Right cardiac atrium (tissue), 5 donors: Measurements from ENCODE around the gene TNFAIP8. TPM values are rescaled to one million over a fixed set of nuclear protein-coding genes. Genes with fewer than 3 reads are reported as not detected.
A peak's percentile ranks its signal among the peaks of the same experiment; 100 is the strongest.

Source experiments
- ATAC-seq, 2 donors: fragments of 200-7000 bp; cut with Tn5 transposase; one replicate each; pipeline versions ENCODE4 v1.8.0 to v1.9.1; 2020; ENCODE audit warnings: moderate library complexity in 2 of 2, mild to moderate bottlenecking in 1 of 2
- DNase-seq, 3 donors: peaks; one replicate each; pipeline ENCODE4 v3.0.0-alpha.2; 2020
- H3K27ac ChIP-seq: one replicate; pipeline ENCODE4 v1.5.1; 2013; ENCODE audit warnings: mild to moderate bottlenecking, low read length, control low read depth, moderate library complexity
- H3K27me3 ChIP-seq: one replicate; pipeline ENCODE4 v1.6.1; 2013; ENCODE audit not compliant: control insufficient read depth, insufficient read depth
- H3K4me1 ChIP-seq: one replicate; pipeline ENCODE4 v1.6.1; 2013; ENCODE audit warnings: low read length; ENCODE audit not compliant: control insufficient read depth, insufficient read depth
- H3K4me3 ChIP-seq: one replicate; pipeline ENCODE4 v1.5.1; 2013; ENCODE audit warnings: low read length, control low read depth
- H3K9me3 ChIP-seq: one replicate; pipeline ENCODE4 v1.6.1; 2013; ENCODE audit warnings: low read length; ENCODE audit not compliant: control insufficient read depth
- WGBS: extraction: QIAGEN DNeasy Blood & Tissue Kit; methylation state at CpG from one replicate; pipeline ENCODE4 v1.1.7; 2013; 5-methylcytosine and 5-hydroxymethylcytosine counted together
- intact Hi-C, 4 donors: fragments of 100-400 bp; cut with DNase I; formaldehyde crosslinking; loops; one replicate each; pipeline versions ENCODE4 v1.11.0 to v1.14.0; 2022 to 2023
- polyA plus RNA-seq: library from polyadenylated mRNA; stranded (reverse); fragments of 200-250 nt; gene quantifications from one replicate; pipeline ENCODE4 v1.2.3, GENCODE V29; 2013
- total RNA-seq, 4 donors: library from RNA; stranded (reverse); fragmentation: NEBNext Ultra II Directional; extraction: Animal tissue kit (Norgen Biotek cat#: 25700); gene quantifications; one replicate each; pipeline ENCODE4 v1.2.1, GENCODE V29; 2021
- donor health status: healthy with polysubstance abuse.
- donor health status: DM: no; HTN: yes; CAD: no.
- donor health status: DM: no; HTN: no; CAD: no.
- donor health status: DM: no; HTN: yes; CAD: no; lungs with severe emphysema.
- donor health status: DM: yes; HTN: yes; CAD: no.

TNFAIP8 gene
- total and polyA plus RNA-seq, 5 donors = 2.7 to 5.9 (median 4.4) TPM

DNA sequence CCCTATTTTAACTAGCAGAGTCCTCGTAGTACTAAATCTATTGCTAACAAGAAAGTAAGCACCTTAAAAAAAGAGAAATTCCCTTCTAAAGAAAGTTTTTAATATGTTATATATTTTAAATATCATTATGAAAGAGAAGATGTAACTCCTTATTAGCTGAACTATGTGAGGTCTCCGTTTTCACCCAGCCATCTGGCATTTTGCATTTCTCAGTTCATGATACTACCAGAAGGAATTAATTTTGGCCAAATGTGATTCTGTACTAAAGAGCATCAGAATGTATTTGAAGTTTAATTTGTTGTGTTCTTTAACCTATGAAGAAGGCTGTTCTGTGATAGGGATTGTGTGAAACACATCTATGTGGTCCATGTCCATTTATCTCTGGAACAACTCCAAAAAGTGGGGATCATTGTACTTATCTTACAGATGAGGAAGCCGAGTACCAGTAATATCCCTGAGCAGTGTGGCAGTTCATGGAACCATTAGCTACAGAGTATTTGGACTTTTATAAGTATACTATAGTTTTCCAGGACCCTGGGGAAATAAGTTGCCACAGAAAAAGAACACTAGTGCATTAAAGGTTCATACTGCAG, 29.8 kb downstream of the TNFAIP8 start:
- Histone ChIP-seq H3K9me3 (no peaks in the 10 kb centered on the region), H3K4me3 (no peak overlapping the region), H3K27me3 (no peaks in the 10 kb centered on the region), H3K27ac (no peak overlapping the region), H3K4me1 (peaks cover 3% of the 10 kb centered on the region)
- WGBS = 86% methylated on average over 3 of the region's 3 CpGs
- DNase-seq (no peak), ATAC-seq (no peak)
- intact Hi-C loops = no loop called here

DNA sequence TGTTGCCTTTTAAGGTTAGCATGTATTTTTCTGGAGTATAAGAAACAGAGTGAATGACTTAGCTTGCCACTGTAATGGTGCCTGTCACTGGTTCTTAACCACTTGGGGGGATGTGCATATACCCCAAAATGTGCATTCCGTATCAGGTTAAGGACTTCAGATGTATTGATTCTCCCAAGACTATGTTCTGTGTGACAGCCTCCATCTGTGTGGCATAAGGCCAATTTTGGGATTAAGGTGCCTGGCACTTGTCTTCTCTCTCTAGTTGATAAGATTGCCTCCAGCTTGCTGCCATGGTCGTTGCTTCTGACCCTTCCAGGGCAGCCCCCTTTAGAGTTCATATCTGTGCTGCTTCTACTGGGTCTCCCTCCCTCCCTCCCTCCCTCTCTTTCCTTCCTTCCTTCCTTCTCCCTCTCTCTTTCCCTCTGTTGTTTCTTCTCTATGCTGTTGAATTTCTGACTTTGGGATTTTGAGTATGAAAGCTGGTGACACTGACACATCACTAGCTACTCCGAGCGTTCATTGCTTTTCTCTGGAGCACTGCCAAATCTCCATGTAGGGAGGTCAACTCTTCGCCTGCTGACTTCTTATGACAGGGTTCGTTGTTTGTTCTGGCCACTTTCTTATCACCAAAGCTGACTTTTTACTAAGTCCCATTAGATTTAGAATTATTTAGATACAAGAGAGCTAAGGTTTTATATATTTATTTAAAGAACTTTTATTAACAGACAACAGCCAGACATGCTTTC, 31.0 kb downstream of the TNFAIP8 start:
- peaks cover 3% of the 10 kb centered on the region for H3K4me1 ChIP-seq
- ATAC-seq = peak; percentile 83 to 87

GRCh38 chr5:119387945-119388618, 32.3 kb downstream of the TNFAIP8 start:
- Histone ChIP-seq H3K4me3 (no peak overlapping the region), H3K27me3 (no peaks in the 10 kb centered on the region), H3K9me3 (no peaks in the 10 kb centered on the region), H3K4me1 (peaks cover 3% of the 10 kb centered on the region), H3K27ac (no peak overlapping the region)
- WGBS = 81% methylated on average over 2 of the region's 2 CpGs
- DNase-seq (no peak), ATAC-seq (no peak)
- intact Hi-C loops = no loop called here

More for the DNA sequence above, 31.0 kb downstream of the TNFAIP8 start:
- 16% methylated on average over 6 of the region's 6 CpGs for WGBS
- DNase-seq = peak in 1 of 3 donors; percentile 26
- Histone ChIP-seq H3K27me3 (no peaks in the 10 kb centered on the region), H3K4me3 (no peak overlapping the region), H3K27ac (no peak overlapping the region), H3K9me3 (no peaks in the 10 kb centered on the region)
- intact Hi-C loops = no loop called here

- H3K4me3 ChIP-seq = no peak overlapping the region
- 95% methylated on average over 5 of the region's 5 CpGs for WGBS
- DNase-seq = no peak
- H3K27ac ChIP-seq = no peak overlapping the region
- ATAC-seq = no peak
- H3K9me3 ChIP-seq = no peaks in the 10 kb centered on the region
- H3K4me1 ChIP-seq = peaks cover 3% of the 10 kb centered on the region
- H3K27me3 ChIP-seq = no peaks in the 10 kb centered on the region
- intact Hi-C loops = no loop called here
Observed at GRCh38 chr5:119388619-119389190, 32.9 kb downstream of the TNFAIP8 start.

GRCh38 chr5:119389288-119390030, 33.6 kb downstream of the TNFAIP8 start:
- 62% methylated on average over 3 of the region's 3 CpGs for WGBS
- H3K4me3 ChIP-seq = no peak overlapping the region
- H3K27ac ChIP-seq = no peak overlapping the region
- intact Hi-C loops = no loop called here
- no peaks in the 10 kb centered on the region for H3K27me3 ChIP-seq
- ATAC-seq = no peak
- H3K4me1 ChIP-seq = peaks cover 3% of the 10 kb centered on the region
- no peaks in the 10 kb centered on the region for H3K9me3 ChIP-seq
- no peak for DNase-seq

GRCh38 chr5:119390404-119390803, 34.6 kb downstream of the TNFAIP8 start:
- DNase-seq (no peak), ATAC-seq (no peak)
- intact Hi-C loops = no loop called here
- H3K9me3 ChIP-seq = no peaks in the 10 kb centered on the region
- no peak overlapping the region for H3K27ac ChIP-seq
- WGBS = 82% methylated on average over 2 of the region's 2 CpGs
- H3K4me3 ChIP-seq = no peak overlapping the region
- peaks cover 3% of the 10 kb centered on the region for H3K4me1 ChIP-seq
- H3K27me3 ChIP-seq = no peaks in the 10 kb centered on the region

DNA sequence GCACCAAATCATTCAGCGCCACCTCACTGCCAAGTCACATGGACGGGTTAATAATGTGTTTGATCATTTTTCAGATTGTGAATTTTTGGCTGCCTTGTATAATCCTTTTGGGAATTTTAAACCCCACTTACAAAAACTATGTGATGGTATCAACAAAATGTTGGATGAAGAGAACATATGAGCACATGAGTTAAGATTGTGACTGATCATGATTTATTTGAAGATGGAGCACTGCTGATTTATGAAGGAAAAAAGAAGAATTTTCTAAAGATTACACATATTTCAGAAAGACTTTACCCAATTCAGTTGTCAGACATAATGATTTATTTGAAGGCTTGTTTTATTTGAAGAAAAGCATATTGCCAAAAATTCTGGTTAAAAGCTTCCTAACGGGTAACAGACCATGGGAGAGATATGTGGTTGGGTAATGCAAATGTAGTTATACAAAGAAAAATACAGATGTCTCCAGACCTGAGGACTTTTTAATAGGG, 37.4 kb downstream of the TNFAIP8 start:
- ATAC-seq (no peak), DNase-seq (no peak)
- no peaks in the 10 kb centered on the region for H3K27me3 ChIP-seq
- H3K27ac ChIP-seq = no peak overlapping the region
- 63% methylated on average over 3 of the region's 3 CpGs for WGBS
- H3K9me3 ChIP-seq = no peaks in the 10 kb centered on the region
- intact Hi-C loops = no loop called here
- no peaks in the 10 kb centered on the region for H3K4me1 ChIP-seq
- no peak overlapping the region for H3K4me3 ChIP-seq

- ATAC-seq (no peak), DNase-seq (no peak)
- intact Hi-C loops = no loop called here
- Histone ChIP-seq H3K4me3 (no peak overlapping the region), H3K27ac (no peak overlapping the region), H3K27me3 (no peaks in the 10 kb centered on the region), H3K9me3 (no peaks in the 10 kb centered on the region), H3K4me1 (no peaks in the 10 kb centered on the region)
- 81% methylated on average over 1 of the region's 1 CpG for WGBS
Observed at GRCh38 chr5:119393746-119394145, 37.9 kb downstream of the TNFAIP8 start.

GRCh38 chr5:119395080-119395836, 39.4 kb downstream of the TNFAIP8 start:
- Histone ChIP-seq H3K4me1 (no peaks in the 10 kb centered on the region), H3K9me3 (no peaks in the 10 kb centered on the region), H3K27me3 (no peaks in the 10 kb centered on the region), H3K27ac (no peak overlapping the region), H3K4me3 (no peak overlapping the region)
- WGBS = 81% methylated on average over 8 of the region's 8 CpGs
- ATAC-seq (no peak), DNase-seq (no peak)
- intact Hi-C loops = no loop called here

DNA sequence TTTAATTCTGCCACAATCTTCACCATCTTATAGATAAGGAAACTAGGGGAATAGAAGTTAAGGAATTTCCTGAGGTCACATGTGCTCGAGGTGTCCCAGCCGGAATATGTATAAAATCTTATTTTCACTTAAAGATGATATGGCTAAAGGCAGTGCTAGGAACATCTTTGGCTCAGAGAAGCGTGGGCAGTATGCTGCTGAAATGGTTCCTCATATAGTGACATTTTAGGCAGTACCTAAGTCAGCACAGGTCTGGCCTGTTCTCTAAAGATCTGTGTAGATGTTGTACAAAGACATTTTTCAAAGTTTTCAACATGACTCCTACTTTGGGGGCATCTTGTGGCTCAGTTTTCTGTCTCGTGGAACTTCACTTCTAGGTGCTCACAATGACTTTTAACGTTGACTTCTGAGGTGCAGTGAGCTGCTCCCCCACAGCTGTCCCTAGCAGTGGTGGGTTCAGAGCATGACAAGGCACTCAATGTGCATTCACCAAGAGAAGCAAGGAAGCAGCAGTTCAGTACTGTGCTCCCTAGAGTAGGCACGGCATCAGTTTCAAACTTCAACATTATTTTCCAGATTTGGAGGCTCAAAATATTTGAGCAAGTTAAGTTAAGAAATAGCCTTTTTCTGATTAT, 40.3 kb downstream of the TNFAIP8 start:
- intact Hi-C loops = no loop called here
- no peaks in the 10 kb centered on the region for H3K4me1 ChIP-seq
- no peaks in the 10 kb centered on the region for H3K9me3 ChIP-seq
- 89% methylated on average over 6 of the region's 6 CpGs for WGBS
- no peak overlapping the region for H3K4me3 ChIP-seq
- no peak overlapping the region for H3K27ac ChIP-seq
- no peaks in the 10 kb centered on the region for H3K27me3 ChIP-seq
- DNase-seq = no peak
- ATAC-seq = no peak
